ENCODE results near the gene DYNLT4. TPM values are rescaled to one million over a fixed set of nuclear protein-coding genes. Genes with fewer than 3 reads are reported as not detected.
"Not testable (repeated sequence)": the region's sequence is repeated elsewhere in the genome, so short reads cannot be mapped to it uniquely, and the experiment has no call there.

DYNLT4 gene
- total RNA-seq, 2 donors from 2014 or later = 0.32 to 0.80 TPM

DNA sequence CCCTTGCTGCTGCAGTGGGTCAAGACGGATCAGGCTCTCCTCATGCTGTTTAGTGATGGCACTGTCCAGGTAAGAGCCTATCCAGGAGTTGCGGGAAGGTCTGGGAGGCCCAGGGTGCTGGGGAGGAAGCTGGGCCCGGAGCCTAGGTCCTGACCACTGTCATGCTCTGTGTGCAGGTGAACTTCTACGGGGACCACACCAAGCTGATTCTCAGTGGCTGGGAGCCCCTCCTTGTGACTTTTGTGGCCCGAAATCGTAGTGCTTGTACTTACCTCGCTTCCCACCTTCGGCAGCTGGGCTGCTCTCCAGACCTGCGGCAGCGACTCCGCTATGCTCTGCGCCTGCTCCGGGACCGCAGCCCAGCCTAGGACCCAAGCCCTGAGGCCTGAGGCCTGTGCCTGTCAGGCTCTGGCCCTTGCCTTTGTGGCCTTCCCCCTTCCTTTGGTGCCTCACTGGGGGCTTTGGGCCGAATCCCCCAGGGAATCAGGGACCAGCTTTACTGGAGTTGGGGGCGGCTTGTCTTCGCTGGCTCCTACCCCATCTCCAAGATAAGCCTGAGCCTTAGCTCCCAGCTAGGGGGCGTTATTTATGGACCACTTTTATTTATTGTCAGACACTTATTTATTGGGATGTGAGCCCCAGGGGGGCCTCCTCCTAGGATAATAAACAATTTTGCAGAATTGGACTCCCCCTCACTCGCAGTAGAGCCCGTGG, 1.7 kb downstream of the DYNLT4 start:
- ATAC-seq = no peak
- H3K36me3 Mint-ChIP-seq = peaks cover 39 to 51% of the 10 kb centered on the region in 2 donors
- DNase-seq (ENCODE audit: low spot score in 2 of 2) = no peak
- no peaks in the 10 kb centered on the region for H3K9me3 Mint-ChIP-seq
- peak overlapping the region; percentile 85 to 97 for H3K27ac Mint-ChIP-seq

DNA sequence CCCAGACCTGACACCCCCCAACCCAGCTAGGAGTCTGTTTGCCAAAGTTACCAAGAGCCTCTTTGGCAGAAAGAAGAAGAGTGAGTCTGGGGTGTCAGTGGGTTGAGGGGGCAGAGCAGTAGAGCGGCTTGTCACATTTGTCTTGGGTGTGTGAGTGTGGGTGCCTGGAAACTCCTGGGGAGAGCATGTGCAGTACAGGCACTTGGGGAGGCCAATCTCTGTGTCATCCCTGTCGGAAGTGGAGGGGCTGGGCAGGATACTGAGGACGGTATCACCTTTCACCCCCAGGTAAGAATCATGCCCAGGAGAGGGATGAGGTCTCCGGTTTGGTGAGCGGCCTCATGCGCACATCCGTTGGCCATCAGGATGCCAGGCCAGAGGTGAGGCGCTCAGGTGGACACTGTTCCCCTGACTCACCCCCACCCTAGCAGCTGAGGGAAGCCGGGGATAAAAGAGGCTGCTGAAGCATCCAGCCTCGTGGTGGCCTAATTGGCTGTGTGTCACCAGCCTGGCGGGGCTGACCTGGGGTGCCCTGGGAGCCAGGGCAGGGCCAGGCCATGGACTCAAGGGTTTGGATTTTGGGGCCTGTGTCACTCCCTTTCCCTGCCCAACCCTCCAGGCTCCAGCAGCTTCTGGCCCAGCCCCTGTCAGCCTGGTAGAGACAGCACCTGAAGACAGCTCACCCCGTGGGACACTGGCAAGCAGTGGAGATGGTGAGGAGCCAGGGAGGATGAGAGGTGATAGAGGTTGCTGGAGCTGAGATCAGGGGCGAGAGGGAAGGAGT, 3.6 kb downstream of the DYNLT4 start:
- no peak for ATAC-seq

GRCh38 chr1:44803062-44803311, 4.2 kb downstream of the DYNLT4 start:
- H3K9me3 Mint-ChIP-seq = no peaks in the 10 kb centered on the region
- H3K27ac Mint-ChIP-seq = peak overlapping the region; percentile 66 to 97
- no peak for ATAC-seq
- no peak for DNase-seq (ENCODE audit: low spot score in 2 of 2)
- H3K36me3 Mint-ChIP-seq = peaks cover 39 to 51% of the 10 kb centered on the region in 2 donors

More for the DNA sequence above, 3.6 kb downstream of the DYNLT4 start:
- peak overlapping the region; percentile 85 to 97 for H3K27ac Mint-ChIP-seq
- peaks cover 39 to 51% of the 10 kb centered on the region in 2 donors for H3K36me3 Mint-ChIP-seq
- DNase-seq (ENCODE audit: low spot score in 2 of 2) = no peak
- no peaks in the 10 kb centered on the region for H3K9me3 Mint-ChIP-seq

GRCh38 chr1:44802306-44803061, 4.7 kb downstream of the DYNLT4 start:
- H3K27ac Mint-ChIP-seq = peak overlapping the region; percentile 87 to 97
- H3K36me3 Mint-ChIP-seq = peaks cover 39 to 51% of the 10 kb centered on the region in 2 donors
- ATAC-seq (no peak), DNase-seq (ENCODE audit: low spot score in 2 of 2) (no peak)
- H3K9me3 Mint-ChIP-seq = no peaks in the 10 kb centered on the region

DNA sequence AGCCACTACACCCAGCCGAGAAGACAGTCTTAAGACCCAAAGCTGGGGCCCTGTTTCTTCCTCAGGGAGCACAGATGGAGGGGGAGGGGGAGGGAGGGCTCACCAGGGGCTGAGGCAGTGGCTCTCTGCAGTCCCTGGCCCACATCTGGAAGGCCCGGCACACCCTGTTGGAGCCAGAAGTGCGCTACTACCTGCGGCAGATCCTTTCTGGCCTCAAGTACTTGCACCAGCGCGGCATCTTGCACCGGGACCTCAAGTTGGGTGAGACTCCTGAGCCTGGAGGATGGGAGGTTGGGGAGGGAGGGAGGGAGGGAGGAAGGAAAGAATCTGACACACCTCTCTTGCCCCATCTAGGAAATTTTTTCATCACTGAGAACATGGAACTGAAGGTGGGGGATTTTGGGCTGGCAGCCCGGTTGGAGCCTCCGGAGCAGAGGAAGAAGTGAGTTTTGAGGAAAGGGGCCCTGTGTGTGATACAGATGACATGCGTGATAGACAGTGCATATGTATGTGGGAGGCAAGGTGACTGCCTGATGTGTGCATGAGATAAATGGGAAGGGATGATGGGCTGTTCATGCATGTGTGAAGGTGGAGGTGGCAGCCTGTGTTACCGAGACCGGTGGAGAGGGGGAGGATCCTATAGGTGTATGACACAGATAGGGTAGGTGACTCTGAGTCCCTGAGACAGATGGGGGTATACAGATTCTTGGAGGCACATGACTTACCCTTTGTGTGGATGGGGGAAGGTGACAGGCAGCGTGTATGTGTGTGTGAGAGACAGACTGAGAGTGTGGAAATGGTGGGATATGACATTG, 5.5 kb downstream of the DYNLT4 start:
- no peaks in the 10 kb centered on the region for H3K9me3 Mint-ChIP-seq
- H3K36me3 Mint-ChIP-seq = peaks cover 35 to 51% of the 10 kb centered on the region in 2 donors
- ATAC-seq (peak; percentile 2 to 4), DNase-seq (ENCODE audit: low spot score in 2 of 2) (no peak)
- H3K27ac Mint-ChIP-seq = peak overlapping the region; percentile 97 to 99

DNA sequence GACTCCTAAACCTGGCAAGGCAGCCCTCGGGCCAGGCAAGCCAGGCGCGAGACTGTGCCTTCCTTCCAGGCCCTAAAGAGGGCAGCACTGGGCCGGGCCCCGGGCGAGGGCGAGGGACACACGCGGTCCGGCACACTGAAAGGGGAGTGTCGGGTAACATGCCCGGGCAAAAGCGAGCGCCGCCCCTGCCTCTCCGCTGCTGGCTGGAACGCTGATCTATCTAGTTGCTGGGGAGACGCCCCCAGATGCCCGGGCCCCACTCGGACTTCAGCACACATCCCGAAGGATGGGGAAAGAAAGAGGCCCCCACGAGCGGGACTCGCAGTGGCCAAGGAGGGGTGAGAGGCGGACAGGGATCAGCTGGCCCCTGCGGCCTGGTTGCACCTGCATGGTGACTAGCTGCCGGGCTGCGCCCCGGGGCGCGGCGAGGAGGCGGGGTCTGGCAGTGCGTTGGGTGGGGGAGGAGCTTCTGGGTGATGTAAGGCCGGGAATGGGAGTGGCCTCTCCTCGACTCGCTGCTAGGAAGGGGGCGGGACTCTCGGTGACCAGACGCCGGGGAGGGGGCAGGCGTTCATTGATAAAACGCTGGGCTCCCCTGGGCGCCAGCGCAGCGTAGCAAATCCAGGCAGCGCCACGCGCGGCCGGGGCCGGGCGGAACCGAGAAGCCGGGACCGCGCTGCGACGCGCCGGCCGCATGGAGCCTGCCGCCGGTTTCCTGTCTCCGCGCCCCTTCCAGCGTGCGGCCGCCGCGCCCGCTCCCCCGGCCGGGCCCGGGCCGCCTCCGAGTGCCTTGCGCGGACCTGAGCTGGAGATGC, 7.2 kb downstream of the DYNLT4 start, which contains the start of gene PLK3:
PLK3 (plus strand) TSS at position 608 of the 815 bp plus-strand sequence; CDS start at position 695, 87 bp downstream.
- ATAC-seq (peak; percentile 79 to 81), DNase-seq (ENCODE audit: low spot score in 2 of 2) (peak; percentile 97 to 98)
- peaks cover 34 to 43% of the 10 kb centered on the region in 2 donors for H3K36me3 Mint-ChIP-seq
- no peaks in the 10 kb centered on the region for H3K9me3 Mint-ChIP-seq
- peak within 1 kb of the TSS; percentile 97 to 99 for H3K27ac Mint-ChIP-seq

DNA sequence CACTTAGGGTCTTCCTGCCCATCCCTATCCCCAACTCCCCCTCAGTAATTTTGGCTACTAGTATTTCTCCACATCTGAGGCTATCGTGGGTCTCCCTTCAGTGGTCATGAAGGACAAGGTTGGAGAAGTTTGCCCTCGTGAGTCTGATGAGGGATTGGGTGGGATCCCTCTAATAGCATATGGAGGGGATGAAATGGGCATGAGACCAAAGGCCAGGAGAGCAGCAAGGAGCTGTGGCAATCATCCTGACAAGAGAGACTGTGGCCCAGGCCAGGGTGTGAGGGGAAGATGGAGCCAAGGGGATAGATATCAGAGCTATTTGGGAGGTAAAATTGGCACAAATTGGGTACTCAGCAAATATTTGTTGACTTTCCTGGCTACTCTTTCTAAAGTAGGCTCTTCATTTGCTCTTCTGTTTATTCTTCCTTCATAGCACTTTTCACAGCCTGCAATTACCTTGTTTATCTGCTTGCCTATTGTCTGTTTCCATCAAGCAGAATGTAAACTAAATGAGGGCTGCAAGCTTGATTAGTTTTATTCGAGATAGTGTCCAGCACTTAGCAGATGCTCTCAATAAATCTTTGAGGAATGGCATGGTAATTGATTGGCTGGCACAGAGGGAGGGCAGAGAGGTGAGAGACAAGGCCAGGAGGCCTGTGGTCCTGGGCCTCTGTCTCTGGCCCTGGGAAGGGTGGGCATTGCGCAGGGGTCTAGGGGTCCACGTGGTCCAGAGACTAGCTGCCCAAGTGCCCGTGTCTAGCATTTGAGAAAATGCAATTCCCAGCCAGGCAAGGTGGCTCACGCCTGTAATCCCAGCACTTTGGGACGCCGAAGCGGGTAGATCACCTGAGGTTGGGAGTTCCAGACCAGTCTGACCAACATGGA, 8.4 kb downstream of the DYNLT4 start:
- peaks cover 27 to 31% of the 10 kb centered on the region in 2 donors for H3K36me3 Mint-ChIP-seq
- DNase-seq (ENCODE audit: low spot score in 2 of 2) (no peak), ATAC-seq (no peak)
- H3K27ac Mint-ChIP-seq = peak overlapping the region in 1 of 2 donors; percentile 97
- no peaks in the 10 kb centered on the region for H3K9me3 Mint-ChIP-seq

DNA sequence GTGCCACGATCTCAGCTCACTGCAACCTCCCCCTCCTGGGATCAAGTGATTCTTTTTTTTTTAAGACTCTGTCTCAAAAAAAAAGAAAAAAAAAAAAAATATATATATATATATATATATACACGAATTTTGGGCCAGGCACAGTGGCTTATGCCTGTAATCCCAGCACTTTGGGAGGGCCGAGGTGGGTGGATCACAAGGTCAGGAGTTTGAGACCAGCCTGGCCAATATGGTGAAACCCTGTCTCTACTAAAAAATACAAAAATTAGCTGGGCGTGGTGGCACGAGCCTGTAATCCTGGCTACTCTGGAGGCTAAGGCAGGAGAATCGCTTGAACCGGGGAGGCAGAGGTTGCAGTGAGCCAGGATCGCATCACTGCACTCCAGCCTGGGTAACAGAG, 9.3 kb downstream of the DYNLT4 start:
- ATAC-seq; H3K9me3 Mint-ChIP-seq; DNase-seq (ENCODE audit: low spot score in 2 of 2); H3K27ac Mint-ChIP-seq: not testable (repeated sequence)
- H3K36me3 Mint-ChIP-seq = peaks cover 19 to 23% of the 10 kb centered on the region in 2 donors

DNA sequence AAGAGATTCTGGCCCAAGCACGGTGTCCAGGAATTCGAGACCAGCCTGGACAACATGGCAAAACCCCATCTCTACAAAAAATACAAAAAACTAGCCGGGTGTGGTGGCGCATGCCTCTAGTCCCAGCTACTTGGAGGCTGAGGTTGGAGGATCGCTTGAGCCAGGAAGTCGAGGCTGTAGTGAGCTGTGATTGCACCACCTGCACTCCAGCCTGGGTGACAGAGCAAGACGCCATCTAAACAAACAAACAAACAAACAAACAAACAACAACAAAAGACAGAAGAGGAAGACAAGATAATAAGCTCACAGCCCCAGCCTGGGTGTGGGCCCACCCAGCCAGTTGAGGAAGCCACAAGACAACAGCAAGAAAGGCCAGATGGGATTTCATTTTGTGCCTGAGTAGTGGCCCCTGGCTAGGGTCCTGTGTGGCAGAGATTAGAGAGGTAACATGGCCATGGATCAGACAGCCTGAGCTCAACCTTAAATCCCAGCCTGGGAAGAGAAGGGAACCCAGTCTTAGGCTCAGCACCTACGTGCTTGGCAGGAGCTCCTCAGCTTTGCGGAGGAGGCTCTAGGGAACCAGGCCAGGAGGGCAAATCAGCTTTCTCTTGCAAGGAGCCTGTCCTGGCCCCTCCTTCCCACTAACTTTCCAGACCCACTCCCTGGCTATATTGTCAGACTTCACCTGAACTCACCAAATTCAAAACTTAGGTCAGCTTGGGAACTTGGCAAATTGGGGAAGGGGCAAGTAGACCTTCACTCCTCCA, 14.2 kb downstream of the DYNLT4 start:
- ATAC-seq (no peak), DNase-seq (ENCODE audit: low spot score in 2 of 2) (no peak)
- no peaks in the 10 kb centered on the region for H3K36me3 Mint-ChIP-seq
- no peak overlapping the region for H3K27ac Mint-ChIP-seq
- no peaks in the 10 kb centered on the region for H3K9me3 Mint-ChIP-seq

- ATAC-seq (no peak), DNase-seq (ENCODE audit: low spot score in 2 of 2) (no peak)
- Mint-ChIP-seq H3K9me3 (no peaks in the 10 kb centered on the region), H3K36me3 (no peaks in the 10 kb centered on the region), H3K27ac (peak overlapping the region in 1 of 2 donors; percentile 35)
These were observed 16.0 kb downstream of the DYNLT4 start for GRCh38 chr1:44790968-44791801.

GRCh38 chr1:44788120-44788860, 18.9 kb downstream of the DYNLT4 start, which contains the start of gene BEST4:
TSS of gene BEST4 (minus strand) at chr1:44788170. CDS start at chr1:44787705, 465 bp downstream.
- Mint-ChIP-seq H3K36me3 (no peaks in the 10 kb centered on the region), H3K27ac (no peak within 1 kb of the TSS), H3K9me3 (no peaks in the 10 kb centered on the region)
- ATAC-seq (no peak), DNase-seq (ENCODE audit: low spot score in 2 of 2) (no peak)

- Mint-ChIP-seq H3K9me3 (no peaks in the 10 kb centered on the region), H3K36me3 (no peaks in the 10 kb centered on the region), H3K27ac (no peak overlapping the region)
- ATAC-seq = no peak
- no peak for DNase-seq (ENCODE audit: low spot score in 2 of 2)
These were observed 19.6 kb downstream of the DYNLT4 start for GRCh38 chr1:44787506-44787905.
